ENCODE measurements around the gene B9D1.

Gene B9D1

GRCh38 chr17:19311421-19312215 lies 50.9 kb downstream of the B9D1 start:
- no peak overlapping the region for H3K27ac ChIP-seq (ENCODE audit: low read depth, low read length)
- no peak overlapping the region for H2AFZ ChIP-seq (ENCODE audit: low read depth, low read length, severe bottlenecking)
- H3K79me2 ChIP-seq (ENCODE audit: insufficient read depth, low read length), result no peaks in the 10 kb centered on the region
- H3K9me3 ChIP-seq (ENCODE audit: insufficient read depth, low read length), result no peaks in the 10 kb centered on the region
- no peaks in the 10 kb centered on the region for H3F3A ChIP-seq (ENCODE audit: insufficient read depth)
- no peaks in the 10 kb centered on the region for H3K27me3 ChIP-seq (ENCODE audit: low read length)
- no peaks in the 10 kb centered on the region for H3K9me2 ChIP-seq (replicated peaks; ENCODE audit: insufficient read depth, low read length)
- H3K36me3 ChIP-seq (ENCODE audit: low read length), result no peaks in the 10 kb centered on the region
- H3K4me2 ChIP-seq (ENCODE audit: low read depth, low read length, poor library complexity, severe bottlenecking), result no peak overlapping the region
- TF ChIP-seq CTCF (IDR thresholded peaks at IDR 0.05; ENCODE audit: insufficient read depth, low read length, poor library complexity, severe bottlenecking), result no peak
- no peak for TF ChIP-seq EZH2phosphoT487 (conservative IDR thresholded peaks at IDR 0.05; ENCODE audit: low read length)
- no peak overlapping the region for H3K4me3 ChIP-seq (ENCODE audit: insufficient read depth, low read length, poor library complexity, severe bottlenecking)
- no peak overlapping the region for H3K9ac ChIP-seq (ENCODE audit: low read length)
- H4K20me1 ChIP-seq (ENCODE audit: low read depth, low read length), result no peaks in the 10 kb centered on the region

DNA sequence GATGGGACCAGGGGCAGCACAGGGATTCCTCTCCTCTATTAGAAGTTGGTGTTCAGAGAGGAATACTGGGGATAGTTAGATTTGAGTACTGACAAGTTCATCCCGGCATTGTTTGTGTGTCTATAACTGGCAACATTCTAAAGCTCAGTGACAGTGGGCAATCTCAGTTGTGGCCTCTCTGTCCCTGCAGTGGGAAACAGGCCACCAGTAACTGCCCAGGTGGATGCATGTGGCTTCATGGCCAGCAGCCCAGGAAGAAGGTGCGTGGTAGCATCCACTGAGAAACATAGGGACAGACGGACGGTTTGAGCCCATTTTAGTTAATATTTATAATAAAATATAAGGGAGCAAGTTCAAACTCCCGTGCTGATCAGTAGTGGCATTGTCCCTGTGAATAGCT lies 51.5 kb downstream of the B9D1 start:
- H3K9ac ChIP-seq (ENCODE audit: low read length), result no peak overlapping the region
- 0 out of 2 replicates have a peak, but pooled peaks cover 1% of the 10 kb centered on the region for H3F3A ChIP-seq (ENCODE audit: insufficient read depth)
- H3K4me2 ChIP-seq (ENCODE audit: low read depth, low read length, poor library complexity, severe bottlenecking), result no peak overlapping the region
- no peak overlapping the region for H2AFZ ChIP-seq (ENCODE audit: low read depth, low read length, severe bottlenecking)
- no peaks in the 10 kb centered on the region for H4K20me1 ChIP-seq (ENCODE audit: low read depth, low read length)
- no peaks in the 10 kb centered on the region for H3K27me3 ChIP-seq (ENCODE audit: low read length)
- TF ChIP-seq EZH2phosphoT487 (conservative IDR thresholded peaks at IDR 0.05; ENCODE audit: low read length), result no peak
- TF ChIP-seq CTCF (IDR thresholded peaks at IDR 0.05; ENCODE audit: insufficient read depth, low read length, poor library complexity, severe bottlenecking), result no peak
- H3K9me3 ChIP-seq (ENCODE audit: insufficient read depth, low read length), result no peaks in the 10 kb centered on the region
- no peak overlapping the region for H3K27ac ChIP-seq (ENCODE audit: low read depth, low read length)
- no peaks in the 10 kb centered on the region for H3K9me2 ChIP-seq (replicated peaks; ENCODE audit: insufficient read depth, low read length)
- no peak overlapping the region for H3K4me3 ChIP-seq (ENCODE audit: insufficient read depth, low read length, poor library complexity, severe bottlenecking)
- no peaks in the 10 kb centered on the region for H3K36me3 ChIP-seq (ENCODE audit: low read length)
- H3K79me2 ChIP-seq (ENCODE audit: insufficient read depth, low read length), result no peaks in the 10 kb centered on the region

DNA sequence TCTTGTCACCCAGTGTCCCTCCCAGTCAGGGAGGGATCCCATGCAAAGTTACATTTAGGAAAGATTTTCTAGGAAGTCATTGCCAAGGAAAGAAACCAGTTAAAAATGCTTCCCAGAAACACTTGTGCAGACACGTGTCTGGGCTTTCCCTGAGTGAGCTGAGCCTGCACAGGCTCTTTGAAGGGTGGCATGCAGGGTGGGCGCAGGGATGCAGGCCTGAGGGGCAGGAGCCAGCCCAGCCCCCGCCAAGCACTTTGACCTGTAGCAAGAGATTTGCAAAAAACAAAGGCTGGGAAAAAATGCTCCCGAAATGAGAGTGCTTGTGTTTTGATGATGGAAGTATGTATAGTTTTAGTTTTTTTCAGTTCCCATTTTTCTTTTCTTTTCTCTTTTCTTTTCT lies 52.4 kb downstream of the B9D1 start:
- H4K20me1 ChIP-seq (ENCODE audit: low read depth, low read length), result no peaks in the 10 kb centered on the region
- no peak overlapping the region for H3K27ac ChIP-seq (ENCODE audit: low read depth, low read length)
- H3K27me3 ChIP-seq (ENCODE audit: low read length), result no peaks in the 10 kb centered on the region
- no peaks in the 10 kb centered on the region for H3K36me3 ChIP-seq (ENCODE audit: low read length)
- no peak overlapping the region for H3K9ac ChIP-seq (ENCODE audit: low read length)
- H2AFZ ChIP-seq (ENCODE audit: low read depth, low read length, severe bottlenecking), result no peak overlapping the region
- no peaks in the 10 kb centered on the region for H3K9me3 ChIP-seq (ENCODE audit: insufficient read depth, low read length)
- TF ChIP-seq EZH2phosphoT487 (conservative IDR thresholded peaks at IDR 0.05; ENCODE audit: low read length), result no peak
- TF ChIP-seq CTCF (IDR thresholded peaks at IDR 0.05; ENCODE audit: insufficient read depth, low read length, poor library complexity, severe bottlenecking), result no peak
- no peak overlapping the region for H3K4me2 ChIP-seq (ENCODE audit: low read depth, low read length, poor library complexity, severe bottlenecking)
- H3K79me2 ChIP-seq (ENCODE audit: insufficient read depth, low read length), result no peaks in the 10 kb centered on the region
- H3K9me2 ChIP-seq (replicated peaks; ENCODE audit: insufficient read depth, low read length), result no peaks in the 10 kb centered on the region
- no peak overlapping the region for H3K4me3 ChIP-seq (ENCODE audit: insufficient read depth, low read length, poor library complexity, severe bottlenecking)
- peaks cover 10% of the 10 kb centered on the region for H3F3A ChIP-seq (ENCODE audit: insufficient read depth)

All from SU-DHL-6 (cell line).